ENCODE measurements around the gene REG1A. TPM values are rescaled to one million over a fixed set of nuclear protein-coding genes. Genes with fewer than 3 reads are reported as not detected.

REG1A gene
- total and polyA plus RNA-seq, 4 donors, result 0.33 to 0.98 TPM; not detected in 2

- H3K9me3 ChIP-seq (ENCODE audit: control insufficient read depth in 4 of 4, low read length in 3 of 4), result no peaks in the 10 kb centered on the region
- no peak overlapping the region for H3K9ac ChIP-seq (ENCODE audit: low read depth in 1 of 2, low read length in 2 of 2)
- no peak for TF ChIP-seq EGR1 (IDR thresholded peaks at IDR 0.05; ENCODE audit: low read depth in 2 of 2)
- TF ChIP-seq CTCF (IDR thresholded peaks at IDR 0.05; ENCODE audit: low read depth, low read length, missing input control), result no peak
- TF ChIP-seq SP1 (IDR thresholded peaks at IDR 0.05), result no peak
- no peak for TF ChIP-seq RXRA (IDR thresholded peaks at IDR 0.05)
- no peak for TF ChIP-seq REST (IDR thresholded peaks at IDR 0.05)
- no peak for TF ChIP-seq GABPA (IDR thresholded peaks at IDR 0.05 in 1 of 2, conservative IDR thresholded peaks at IDR 0.05 in 1 of 2)
- TF ChIP-seq JUND (IDR thresholded peaks at IDR 0.05), result no peak
- no peak for TF ChIP-seq MAX (IDR thresholded peaks at IDR 0.05)
- no peak for TF ChIP-seq ATF3 (IDR thresholded peaks at IDR 0.05)
- no peak for TF ChIP-seq TAF1 (conservative IDR thresholded peaks at IDR 0.05)
- no peak for TF ChIP-seq FOXA1 (IDR thresholded peaks at IDR 0.05)
- TF ChIP-seq YY1 (IDR thresholded peaks at IDR 0.05), result no peak
- no peak for TF ChIP-seq HNF4A (conservative IDR thresholded peaks at IDR 0.05)
- TF ChIP-seq HNF4G (IDR thresholded peaks at IDR 0.05), result no peak
- no peak for TF ChIP-seq FOXA2 (IDR thresholded peaks at IDR 0.05)
- TF ChIP-seq ZBTB33 (IDR thresholded peaks at IDR 0.05), result no peak
- TF ChIP-seq RAD21 (IDR thresholded peaks at IDR 0.05), result no peak
- TF ChIP-seq NR2F2 (IDR thresholded peaks at IDR 0.05), result no peak
- H3K27me3 ChIP-seq (ENCODE audit: control insufficient read depth in 4 of 4, insufficient read depth in 4 of 4, low read length in 3 of 4), result no peaks in the 10 kb centered on the region
- 83% methylated on average over 3 of the region's 3 CpGs for WGBS
- H3K36me3 ChIP-seq (ENCODE audit: control insufficient read depth in 4 of 4, insufficient read depth in 3 of 4, low read depth in 1 of 4, low read length in 3 of 4), result no peaks in the 10 kb centered on the region
- H3K4me1 ChIP-seq (ENCODE audit: control insufficient read depth in 4 of 4, insufficient read depth in 4 of 4, low read length in 3 of 4), result no peaks in the 10 kb centered on the region
- DNase-seq (ENCODE audit: low spot score), result no peak
- no peak overlapping the region for H3K4me3 ChIP-seq (ENCODE audit: low read depth in 1 of 3, low read length in 3 of 3)
- H3K27ac ChIP-seq (ENCODE audit: low read depth in 1 of 2, low read length in 2 of 2), result no peak overlapping the region
These were observed 8.0 kb upstream of the REG1A start for GRCh38 chr2:79112269-79112668.
